NCI-H510A (cell line): ENCODE results near the gene TRPC1.
A peak's percentile ranks its signal among the peaks of the same experiment; 100 is the strongest.
"Not testable (repeated sequence)": the region's sequence is repeated elsewhere in the genome, so short reads cannot be mapped to it uniquely, and the experiment has no call there.

Source experiments
- DNase-seq: peaks from one replicate; lab custom pipeline; 2025; lab: John Stamatoyannopoulos, UW

Gene TRPC1

DNA sequence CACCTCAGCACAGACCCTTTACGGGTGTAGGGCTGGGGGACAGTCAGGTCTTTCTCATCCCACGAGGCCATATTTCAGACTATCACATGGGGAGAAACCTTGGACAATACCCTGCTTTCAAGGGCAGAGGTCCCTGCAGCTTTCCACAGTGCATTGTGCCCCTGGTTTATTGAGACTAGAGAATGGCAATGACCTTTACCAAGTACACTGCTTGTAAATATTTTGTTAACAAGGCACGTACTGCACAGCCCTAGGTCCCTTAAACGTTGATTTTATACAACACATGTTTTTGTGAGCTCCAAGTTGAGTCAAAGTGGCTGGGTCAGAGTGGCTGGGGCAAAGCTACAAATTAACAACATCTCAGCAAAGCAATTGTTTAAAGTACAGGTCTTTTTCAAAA is 28.8 kb downstream of the TRPC1 start:
- DNase-seq = not testable (repeated sequence)

DNA sequence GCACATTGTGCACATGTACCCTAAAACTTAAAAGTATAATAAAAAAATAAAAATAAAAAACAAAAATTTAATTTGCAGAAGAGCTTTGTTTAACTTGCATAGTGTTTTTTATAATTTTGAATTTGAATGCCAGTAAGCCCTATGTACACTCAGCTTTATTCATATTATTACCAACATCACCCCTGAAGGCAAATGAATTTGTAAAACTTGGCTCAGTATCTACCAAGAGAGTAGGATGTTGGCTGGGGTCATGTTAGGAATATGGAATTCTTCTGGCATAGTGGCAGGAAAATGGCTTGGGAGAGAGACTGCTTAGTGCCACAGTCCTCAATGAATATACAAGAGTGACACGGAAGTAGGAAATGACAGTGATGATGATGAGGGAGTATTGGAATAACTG is 30.7 kb downstream of the TRPC1 start:
- no peak for DNase-seq

DNA sequence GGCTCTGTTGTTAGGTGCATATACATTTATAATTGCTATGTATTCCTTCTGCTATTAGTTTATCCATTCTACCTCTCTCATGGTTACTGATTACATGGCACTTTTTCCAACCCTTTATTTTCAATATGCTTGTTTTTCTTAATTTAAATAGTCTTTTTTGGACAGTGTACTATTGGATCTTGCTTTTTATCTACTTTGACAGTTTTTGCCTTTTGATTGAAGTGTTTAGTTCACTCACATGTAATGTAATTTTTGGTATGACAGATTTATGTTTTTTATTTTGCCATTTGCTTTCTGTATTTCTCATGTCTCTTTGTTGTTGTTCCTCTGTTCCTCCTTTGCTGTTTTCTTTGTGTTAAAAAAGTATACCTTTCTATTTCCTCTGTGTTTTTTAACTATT is 44.5 kb downstream of the TRPC1 start:
- DNase-seq = no peak

DNA sequence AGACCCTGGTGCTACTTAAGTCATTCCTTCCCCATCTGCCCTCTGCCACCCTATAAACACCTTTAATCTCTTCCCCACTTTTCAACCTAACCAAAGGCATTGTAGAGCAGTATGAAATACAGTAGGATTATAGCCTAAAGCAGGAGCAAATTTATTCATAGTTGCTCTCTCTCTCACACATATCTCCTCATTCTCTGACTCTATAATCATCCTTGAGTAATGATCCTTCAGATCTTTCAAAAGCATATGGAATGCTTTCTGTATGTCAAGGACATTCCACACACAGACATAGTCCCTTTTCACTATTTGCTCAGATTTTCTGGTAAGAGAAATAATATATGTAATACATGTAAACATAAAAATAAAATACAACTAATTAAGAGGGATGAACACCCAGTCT is 54.1 kb downstream of the TRPC1 start:
- DNase-seq = no peak

DNA sequence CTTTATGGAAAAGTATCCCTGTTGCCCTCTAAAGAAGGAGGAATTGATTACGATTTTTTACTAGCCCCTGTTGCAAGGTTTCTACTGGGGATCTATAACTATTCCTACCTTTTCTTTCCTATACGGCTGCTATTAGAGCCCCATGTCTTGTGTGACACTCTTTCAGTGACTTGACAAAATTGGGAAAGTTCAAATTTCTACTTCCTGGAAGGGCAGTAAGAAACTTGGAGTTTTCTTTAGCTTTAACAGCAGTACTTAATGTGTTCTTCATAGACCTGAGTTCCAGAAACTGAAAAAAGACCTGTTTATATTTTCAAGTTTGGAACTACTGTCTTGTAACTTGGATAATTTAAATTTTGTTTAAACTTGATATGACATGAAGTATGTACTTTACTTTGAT is 54.7 kb downstream of the TRPC1 start:
- DNase-seq = no peak

DNA sequence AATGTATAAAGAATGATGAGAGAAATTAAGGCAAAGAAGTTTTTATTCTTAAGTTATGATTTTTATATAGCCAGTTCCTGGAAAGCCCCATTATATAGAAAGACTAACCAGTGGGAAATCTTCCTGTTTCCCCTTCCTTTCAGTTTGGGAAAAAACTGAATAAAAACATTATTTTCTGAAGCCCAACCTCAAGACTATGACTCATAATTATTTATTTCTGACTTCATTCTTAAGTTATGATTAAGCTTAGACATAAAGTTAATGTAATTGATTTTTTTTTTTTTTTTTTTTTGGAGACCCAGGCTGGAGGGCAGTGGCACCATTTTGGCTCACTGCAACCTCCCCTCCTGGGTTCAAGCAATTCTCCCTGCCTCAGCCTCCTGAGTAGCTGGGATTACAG is 55.8 kb downstream of the TRPC1 start:
- DNase-seq = no peak

DNA sequence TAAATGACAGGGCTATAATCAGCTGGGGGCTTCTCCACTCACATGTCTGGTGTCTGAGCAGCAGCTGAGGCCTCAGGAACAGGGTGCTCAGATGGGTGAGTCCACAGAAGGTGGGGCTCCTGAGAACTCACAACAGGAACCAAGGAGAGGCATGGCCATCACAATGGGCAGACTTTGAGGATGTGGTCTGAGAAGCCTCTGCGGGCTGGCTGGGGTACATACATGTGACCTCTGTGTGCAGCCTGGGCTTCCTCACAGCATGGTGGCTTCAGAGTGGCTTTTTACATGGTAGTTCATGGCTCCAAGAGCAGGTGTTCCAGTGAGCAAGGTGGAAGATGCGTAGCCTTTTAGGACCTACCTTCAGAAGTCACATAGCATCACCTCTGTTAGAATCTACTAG is 58.8 kb downstream of the TRPC1 start:
- no peak for DNase-seq

DNA sequence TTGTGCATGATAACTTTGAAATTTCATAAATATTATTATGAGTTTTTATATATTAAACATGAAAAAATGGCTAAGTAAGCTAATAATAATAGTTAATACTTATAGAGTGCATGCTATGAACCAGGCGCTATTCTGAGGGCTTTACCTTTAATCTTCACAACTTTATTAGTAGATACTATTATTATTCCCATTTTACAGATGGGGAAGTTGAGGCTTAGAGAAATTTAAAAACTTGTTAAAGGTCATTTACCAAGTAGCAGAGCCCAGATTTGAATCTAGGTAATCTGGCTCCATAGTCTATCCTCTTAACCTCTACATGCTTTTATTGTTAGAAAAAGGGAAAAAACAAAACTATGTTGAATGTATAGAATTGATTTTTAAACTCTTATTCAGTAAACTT is 60.4 kb downstream of the TRPC1 start:
- DNase-seq = no peak

DNA sequence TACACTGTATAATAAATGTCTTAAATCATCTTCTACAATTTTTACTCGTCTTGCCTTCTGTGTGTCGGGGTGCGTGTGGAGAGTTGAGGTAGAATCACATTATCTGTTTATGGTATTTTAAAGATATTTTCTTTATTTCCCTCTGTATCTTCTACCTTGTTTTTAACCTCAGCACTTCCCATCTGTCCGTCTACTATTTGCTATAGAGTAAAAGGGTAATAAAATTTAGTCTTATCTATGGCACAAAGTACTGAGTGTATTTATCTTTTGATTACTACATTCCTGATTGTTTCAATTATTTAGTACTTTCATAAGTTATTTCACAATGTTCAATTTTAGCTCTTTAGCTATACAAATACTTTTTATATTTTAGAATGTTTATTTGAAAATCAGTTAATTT is 62.2 kb downstream of the TRPC1 start:
- DNase-seq = no peak

DNA sequence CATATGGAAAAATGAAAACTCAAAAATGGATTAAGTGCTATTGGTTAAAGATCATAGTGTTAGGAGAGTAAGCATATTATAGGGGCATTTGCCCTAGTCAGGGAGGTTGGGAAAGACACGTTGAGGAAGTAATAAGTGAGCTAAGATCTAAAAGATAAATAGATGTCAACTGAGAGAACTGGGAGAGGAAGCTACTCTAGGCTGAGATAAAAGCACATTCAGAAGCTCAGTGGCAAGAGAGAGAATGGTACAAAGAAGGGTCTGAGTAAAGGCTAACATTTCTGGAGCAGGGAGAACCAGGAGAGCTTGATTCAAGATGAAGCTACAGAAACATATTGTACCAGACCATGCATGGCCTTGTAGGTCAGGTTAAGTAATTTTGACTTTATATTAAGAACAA is 63.9 kb downstream of the TRPC1 start:
- DNase-seq = no peak

DNA sequence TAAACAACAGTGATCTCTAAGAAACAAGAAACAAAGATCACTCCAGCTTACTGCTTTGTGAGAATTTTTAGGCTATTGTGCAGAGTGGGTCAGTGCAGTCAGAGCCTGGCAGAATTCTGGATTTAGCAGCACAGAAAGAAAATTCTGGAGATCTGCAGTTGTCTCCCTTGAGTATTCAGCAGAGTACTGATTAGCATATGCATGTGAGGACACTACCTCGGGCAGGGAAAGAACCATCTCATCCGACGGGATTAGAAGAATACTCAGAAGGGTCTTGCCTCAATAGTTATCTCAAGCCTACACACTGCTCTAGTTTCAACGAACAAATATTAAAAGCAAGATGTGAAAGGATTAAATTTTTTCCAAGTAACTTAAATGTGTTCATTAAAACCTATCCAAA is 70.7 kb downstream of the TRPC1 start:
- DNase-seq = no peak

DNA sequence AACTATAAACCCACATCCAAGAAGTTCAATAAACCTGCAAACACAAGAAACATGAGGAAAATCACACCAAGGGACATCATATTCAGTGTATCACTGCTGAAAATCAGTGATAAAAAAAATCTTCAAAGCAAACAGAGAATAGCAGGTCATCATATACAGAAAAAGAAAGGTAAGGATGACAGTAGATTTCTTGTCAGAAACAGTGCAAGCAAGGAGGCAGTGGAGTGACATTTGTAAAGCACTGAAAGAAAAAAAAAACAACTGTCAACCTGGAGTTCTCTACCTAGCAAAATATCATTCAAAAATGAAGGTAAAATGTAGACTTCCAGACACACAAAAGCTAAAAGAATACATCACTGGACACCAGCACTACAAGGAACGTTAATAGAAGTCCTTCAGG is 71.5 kb downstream of the TRPC1 start:
- no peak for DNase-seq

DNA sequence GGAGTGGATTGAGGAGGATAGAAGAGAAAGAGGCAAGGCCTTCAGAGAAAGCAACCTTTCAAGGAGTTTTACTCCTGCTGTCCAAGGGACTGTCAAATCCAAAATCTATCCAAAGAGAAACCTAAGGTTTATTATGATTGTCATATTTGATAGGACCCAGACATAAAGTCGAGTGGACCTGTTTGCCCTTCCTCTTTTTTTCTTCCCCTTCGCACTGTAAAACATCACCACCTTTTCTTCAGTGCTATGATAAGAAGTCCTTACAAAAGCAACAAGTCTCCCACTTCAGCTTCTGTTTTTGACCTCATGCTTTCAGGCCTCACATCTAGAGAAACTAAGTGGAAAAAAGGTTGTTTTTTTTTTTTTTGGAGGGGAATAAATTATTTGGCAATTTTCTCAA is 73.0 kb downstream of the TRPC1 start:
- DNase-seq = no peak

DNA sequence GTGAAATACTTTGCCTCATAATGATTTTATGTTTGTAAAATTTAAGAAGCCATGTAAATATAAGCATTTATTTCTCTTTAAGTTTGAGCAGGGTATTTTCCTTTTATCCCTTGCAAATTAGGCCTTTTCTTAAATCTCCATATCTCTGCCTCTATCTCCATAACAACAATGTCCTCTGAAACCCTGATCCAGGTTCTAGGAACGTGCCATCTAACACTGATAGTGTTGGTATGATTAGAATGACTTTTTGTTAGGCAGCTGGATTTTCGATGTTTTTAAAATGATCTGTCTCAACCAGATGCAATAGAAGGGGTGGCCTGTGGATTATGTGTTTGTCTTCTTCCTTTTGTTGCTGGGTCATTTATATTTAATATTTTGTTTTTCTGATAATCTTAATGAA is 77.9 kb downstream of the TRPC1 start:
- no peak for DNase-seq

DNA sequence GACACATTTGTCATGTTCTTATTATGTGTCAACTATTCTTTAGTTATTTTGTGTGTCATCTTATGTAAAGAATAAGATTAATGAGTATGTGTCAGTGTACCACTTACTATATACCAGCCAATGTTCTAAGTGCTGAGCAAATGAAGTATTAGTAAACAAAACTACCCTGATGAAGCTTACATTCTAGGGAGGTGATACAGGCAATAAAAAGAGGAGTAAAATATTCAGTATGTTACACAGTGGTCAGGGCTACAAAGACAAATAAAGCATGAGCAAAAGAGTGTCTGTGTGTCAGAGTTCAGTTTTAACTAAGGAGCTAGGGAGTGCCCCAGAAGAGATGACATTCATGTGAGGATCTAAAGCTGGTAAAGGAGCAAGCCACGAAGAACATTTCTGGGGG is 79.1 kb downstream of the TRPC1 start:
- no peak for DNase-seq

DNA sequence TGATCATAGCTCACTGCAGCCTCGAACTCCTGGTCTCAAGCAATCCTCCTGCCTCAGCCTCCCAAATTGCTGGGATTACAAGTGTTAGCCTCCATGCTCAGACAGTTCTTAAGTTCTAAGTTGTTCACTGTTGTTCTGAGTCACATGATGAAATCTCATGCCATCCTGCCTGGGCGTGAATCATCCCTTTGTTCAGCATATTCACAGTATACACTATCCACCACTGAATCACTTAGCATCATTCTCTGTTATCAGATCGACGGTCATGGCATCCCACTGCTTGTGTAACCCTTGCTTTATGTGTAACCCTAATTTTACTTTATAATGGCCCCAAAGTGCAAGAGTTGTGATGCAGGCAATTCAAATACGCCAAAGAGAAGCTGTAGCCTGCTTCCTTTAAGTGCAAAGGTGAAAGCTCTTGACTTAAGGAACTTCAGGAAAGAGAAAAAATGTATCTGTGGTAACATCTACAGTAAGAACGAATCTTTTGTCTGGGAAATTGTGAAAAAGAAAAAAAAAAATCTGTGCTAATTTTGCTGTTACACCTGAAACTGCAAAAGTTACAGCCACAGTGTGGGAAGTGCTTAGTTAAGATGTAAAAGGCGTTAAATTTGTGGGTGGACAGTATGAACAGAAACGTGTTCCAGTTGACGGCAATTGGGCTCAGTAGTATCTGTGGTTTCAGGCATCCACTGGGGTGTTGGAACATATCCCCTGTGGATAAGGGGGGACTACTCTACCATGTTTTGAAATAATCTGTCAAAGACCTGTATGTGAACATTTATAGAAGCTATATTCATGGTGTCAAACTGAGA is 84.5 kb downstream of the TRPC1 start:
- no peak for DNase-seq

DNA sequence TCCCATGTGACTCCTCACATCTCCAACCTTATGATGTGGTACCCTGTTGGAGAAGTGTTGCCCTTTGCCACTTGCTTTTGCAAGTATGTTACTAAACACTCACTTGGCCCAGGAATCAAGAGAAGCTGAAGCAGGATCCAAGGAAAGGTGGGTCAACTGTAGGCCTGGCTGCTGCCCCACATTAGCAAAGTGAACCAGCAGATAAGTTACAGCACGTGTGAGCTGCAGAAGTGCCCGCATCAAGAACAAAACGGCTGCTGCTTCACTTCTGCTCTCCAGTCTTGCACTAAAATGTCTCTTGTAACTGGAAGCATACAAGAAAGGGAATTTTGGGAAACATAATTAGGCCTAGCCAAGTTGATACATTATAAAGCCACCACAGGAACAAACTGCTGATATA is 85.4 kb downstream of the TRPC1 start:
- DNase-seq = no peak

DNA sequence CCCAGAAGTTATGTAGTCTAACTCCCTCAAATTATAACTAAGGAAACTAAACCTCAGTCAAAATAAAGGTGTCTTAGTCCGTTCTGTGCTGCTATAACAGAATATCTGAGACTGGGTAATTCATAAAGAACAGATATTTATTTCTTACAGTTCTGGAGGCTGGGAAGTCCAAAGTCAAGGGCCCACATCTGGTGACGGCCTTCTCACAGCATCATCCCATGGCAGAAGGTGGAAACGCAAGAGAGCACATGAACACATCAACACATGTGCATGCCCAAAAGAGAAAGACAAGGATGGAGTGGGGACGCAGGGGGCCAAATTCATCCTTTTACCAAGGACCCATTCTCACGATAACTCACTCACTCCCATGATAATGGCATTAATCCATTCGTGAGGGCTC is 92.0 kb downstream of the TRPC1 start:
- no peak for DNase-seq

DNA sequence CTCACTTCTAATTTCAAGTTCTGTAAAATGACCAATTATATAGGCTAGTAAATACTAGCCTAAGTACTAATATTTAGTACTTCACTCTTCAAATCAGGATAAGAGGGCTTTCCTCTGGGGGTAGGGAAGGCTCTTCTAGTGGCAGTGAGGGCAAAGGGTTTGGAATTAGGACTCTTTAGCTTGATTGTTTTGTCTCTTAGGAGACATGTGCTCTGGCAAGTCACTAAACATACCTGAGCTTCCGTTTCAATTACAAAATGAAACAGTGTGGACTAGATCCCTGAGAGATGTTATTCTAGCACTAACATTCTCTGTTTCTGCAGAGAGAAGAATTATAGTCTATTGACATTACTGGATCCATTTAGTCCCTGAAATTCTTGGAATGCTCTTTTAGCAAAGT is 93.5 kb downstream of the TRPC1 start:
- DNase-seq = no peak

DNA sequence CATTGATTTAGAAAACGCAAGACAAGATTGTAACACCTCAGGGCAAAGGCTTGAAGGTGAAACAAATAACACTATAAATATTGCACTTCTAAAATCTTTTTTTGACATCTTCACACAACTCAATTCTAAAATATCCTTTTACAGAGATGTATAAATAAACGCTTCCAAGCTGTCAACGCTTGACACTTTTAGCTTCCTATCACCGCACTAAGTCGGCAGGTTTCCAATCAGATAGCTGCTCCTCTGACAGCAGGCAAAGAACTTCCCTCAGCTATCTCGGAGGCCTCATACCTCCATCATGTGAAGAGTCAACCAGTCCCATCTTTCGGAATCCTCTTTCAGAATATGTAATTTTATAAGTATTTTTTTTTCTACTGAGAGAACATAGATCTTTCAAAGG is 94.1 kb downstream of the TRPC1 start:
- DNase-seq = no peak

DNA sequence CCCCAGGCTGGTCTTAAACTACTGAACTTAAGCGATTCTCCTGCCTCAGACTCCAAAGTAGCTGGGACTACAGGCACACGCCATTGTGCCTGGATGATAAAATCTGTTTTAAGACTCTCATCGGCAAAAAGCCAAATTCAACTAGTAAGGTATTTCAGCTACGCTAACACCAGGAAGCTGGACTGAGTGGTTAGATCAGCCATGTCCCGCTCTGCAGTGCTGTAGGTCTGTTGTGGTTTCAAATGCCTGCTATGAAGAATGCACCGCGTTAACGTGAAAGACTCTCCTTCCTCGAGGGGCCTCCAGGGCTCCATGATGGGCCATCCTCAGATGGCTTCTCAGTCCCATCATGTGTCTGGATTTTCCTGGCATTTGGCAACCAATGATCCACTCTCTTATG is 94.8 kb downstream of the TRPC1 start:
- no peak for DNase-seq

DNA sequence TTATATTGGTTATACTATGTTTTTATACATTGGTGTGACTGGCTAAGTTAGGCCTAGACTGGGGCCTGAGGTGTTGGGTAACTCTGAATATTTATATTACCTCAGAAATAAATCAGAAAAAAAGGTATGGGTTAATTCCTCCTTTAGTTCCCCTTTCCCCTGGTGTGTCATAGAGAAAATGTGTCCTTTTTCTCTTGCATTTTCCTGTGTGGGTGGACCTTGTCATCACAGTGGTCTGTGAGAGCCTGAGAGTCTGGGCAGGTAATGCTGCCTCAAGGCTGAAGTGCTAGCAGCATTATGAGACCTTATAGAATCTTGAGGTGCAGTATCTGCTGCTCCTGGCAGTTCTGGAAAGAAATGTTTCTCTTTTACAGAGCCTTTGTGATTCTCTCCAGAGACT is 95.3 kb downstream of the TRPC1 start:
- no peak for DNase-seq

DNA sequence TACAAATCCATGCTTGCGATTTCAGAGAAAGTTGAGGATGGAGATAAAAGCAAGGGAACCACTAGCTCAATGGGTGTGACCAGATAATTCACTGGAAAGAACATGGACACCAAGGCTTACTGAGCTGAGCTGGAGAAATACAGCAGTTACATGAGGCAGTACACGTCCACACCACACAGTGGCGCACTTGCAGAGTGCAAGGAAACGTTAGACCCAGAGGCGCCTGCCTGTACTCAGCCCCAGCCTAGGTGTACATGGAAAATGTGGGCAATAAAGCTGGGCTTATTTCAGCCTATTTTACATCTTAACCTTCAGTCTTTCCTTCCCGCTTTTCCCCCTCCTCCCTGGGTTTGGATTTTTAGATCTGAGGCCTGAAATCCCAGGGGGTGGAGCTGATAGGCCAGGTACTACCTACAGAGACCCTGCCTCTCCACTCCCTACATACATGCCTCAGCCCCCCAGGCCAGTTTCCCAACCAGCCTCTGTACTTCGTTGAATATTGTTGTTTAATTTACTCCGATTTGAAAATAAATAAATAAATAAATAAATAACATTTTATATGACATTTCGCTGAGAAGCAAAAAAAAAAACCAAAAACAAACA is 105.0 kb downstream of the TRPC1 start:
- peak; percentile 5 for DNase-seq

DNA sequence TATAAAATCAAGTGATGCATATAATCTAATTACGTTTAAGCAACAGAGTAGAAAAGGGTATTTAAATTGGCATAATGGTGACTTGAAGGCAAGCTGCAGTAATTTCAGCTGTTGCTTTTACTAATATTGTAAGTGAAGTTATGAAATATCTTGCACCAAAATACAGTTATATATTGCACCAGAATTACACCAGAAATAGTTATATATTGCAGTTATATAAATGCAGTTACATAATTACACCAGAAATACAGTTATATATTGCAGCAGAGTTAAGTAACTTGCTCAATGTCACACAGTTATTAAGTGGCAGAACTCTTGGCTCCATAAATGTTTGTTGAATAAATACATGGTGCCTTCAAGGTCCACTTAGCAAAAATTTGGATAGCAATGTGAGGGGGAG is 113.7 kb downstream of the TRPC1 start:
- DNase-seq = no peak
